ENCODE data around the gene CD248. TPM values are rescaled to one million over a fixed set of nuclear protein-coding genes. Genes with fewer than 3 reads are reported as not detected.

The CD248 gene
- total RNA-seq, 1 donor, result 107 TPM

- H4K20me1 ChIP-seq (ENCODE audit: insufficient read depth, low read length), result peaks cover 25% of the 10 kb centered on the region
- H3K36me3 ChIP-seq (ENCODE audit: insufficient read depth, low read length), result no peaks in the 10 kb centered on the region
- H3K27ac ChIP-seq (ENCODE audit: low read depth, low read length), result peak overlapping the region; percentile 97
- peaks cover 62% of the 10 kb centered on the region for H3K4me1 ChIP-seq (ENCODE audit: insufficient read depth, low read length)
- H3K4me2 ChIP-seq (ENCODE audit: insufficient read depth, low read length), result peak overlapping the region; percentile 62
- H3K9me3 ChIP-seq (ENCODE audit: low read depth, low read length), result no peaks in the 10 kb centered on the region
- TF ChIP-seq, protein P1, sequence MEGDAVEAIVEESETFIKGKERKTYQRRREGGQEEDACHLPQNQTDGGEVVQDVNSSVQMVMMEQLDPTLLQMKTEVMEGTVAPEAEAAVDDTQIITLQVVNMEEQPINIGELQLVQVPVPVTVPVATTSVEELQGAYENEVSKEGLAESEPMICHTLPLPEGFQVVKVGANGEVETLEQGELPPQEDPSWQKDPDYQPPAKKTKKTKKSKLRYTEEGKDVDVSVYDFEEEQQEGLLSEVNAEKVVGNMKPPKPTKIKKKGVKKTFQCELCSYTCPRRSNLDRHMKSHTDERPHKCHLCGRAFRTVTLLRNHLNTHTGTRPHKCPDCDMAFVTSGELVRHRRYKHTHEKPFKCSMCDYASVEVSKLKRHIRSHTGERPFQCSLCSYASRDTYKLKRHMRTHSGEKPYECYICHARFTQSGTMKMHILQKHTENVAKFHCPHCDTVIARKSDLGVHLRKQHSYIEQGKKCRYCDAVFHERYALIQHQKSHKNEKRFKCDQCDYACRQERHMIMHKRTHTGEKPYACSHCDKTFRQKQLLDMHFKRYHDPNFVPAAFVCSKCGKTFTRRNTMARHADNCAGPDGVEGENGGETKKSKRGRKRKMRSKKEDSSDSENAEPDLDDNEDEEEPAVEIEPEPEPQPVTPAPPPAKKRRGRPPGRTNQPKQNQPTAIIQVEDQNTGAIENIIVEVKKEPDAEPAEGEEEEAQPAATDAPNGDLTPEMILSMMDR (IDR thresholded peaks at IDR 0.05; ENCODE audit: extremely low read depth, low read depth, low read length), result no peak
- peak overlapping the region; percentile 11 for H2AFZ ChIP-seq (ENCODE audit: low read length)
- no peak overlapping the region for H3K4me3 ChIP-seq (ENCODE audit: insufficient read depth, low read length)
- peaks cover 32% of the 10 kb centered on the region for H3K79me2 ChIP-seq (ENCODE audit: insufficient read depth, low read length)
- peak; percentile 83 for DNase-seq (ENCODE audit: insufficient read length, low spot score, missing footprints)
- H3K27me3 ChIP-seq (ENCODE audit: insufficient read depth, low read length), result no peaks in the 10 kb centered on the region
These were observed 1.7 kb upstream of the CD248 start for GRCh38 chr11:66318600-66318970.

GRCh38 chr11:66317723-66318599, 1.1 kb upstream of the CD248 start:
- Histone ChIP-seq H4K20me1 (ENCODE audit: insufficient read depth, low read length) (peaks cover 25% of the 10 kb centered on the region), H3K4me3 (ENCODE audit: insufficient read depth, low read length) (peak overlapping the region; percentile 75), H3K36me3 (ENCODE audit: insufficient read depth, low read length) (no peaks in the 10 kb centered on the region), H3K27me3 (ENCODE audit: insufficient read depth, low read length) (no peaks in the 10 kb centered on the region), H2AFZ (ENCODE audit: low read length) (peak overlapping the region; percentile 65), H3K4me2 (ENCODE audit: insufficient read depth, low read length) (peak overlapping the region; percentile 75), H3K4me1 (ENCODE audit: insufficient read depth, low read length) (peaks cover 60% of the 10 kb centered on the region), H3K27ac (ENCODE audit: low read depth, low read length) (peak overlapping the region; percentile 97), H3K79me2 (ENCODE audit: insufficient read depth, low read length) (peaks cover 33% of the 10 kb centered on the region), H3K9me3 (ENCODE audit: low read depth, low read length) (no peaks in the 10 kb centered on the region)
- DNase-seq (ENCODE audit: insufficient read length, low spot score, missing footprints), result peak; percentile 88
- TF ChIP-seq, protein P1 (IDR thresholded peaks at IDR 0.05; ENCODE audit: extremely low read depth, low read depth, low read length), result no peak

DNA sequence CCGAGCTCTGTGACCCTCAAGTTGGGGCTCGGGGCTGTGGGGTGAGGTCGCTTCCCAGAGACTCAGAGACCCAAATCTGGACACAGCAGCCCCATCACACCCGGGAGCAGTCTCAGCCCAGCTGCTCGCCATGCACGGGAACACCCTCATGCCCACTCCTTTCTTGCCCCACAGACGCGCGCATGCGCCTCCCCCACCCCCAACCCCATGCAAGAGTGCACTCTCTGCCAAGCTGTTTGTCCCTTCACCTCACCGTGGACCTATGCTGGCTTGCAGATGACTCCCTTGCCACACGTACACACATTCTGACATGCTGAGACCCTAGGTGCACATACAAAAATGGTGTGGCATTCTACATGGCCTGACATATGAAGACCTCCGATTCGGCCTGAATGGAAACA, 478 bp upstream of the CD248 start:
- peak; percentile 97 for DNase-seq (ENCODE audit: insufficient read length, low spot score, missing footprints)
- Histone ChIP-seq H3K27me3 (ENCODE audit: insufficient read depth, low read length) (no peaks in the 10 kb centered on the region), H3K9me3 (ENCODE audit: low read depth, low read length) (no peaks in the 10 kb centered on the region), H3K79me2 (ENCODE audit: insufficient read depth, low read length) (peaks cover 33% of the 10 kb centered on the region), H3K4me1 (ENCODE audit: insufficient read depth, low read length) (peaks cover 55% of the 10 kb centered on the region), H2AFZ (ENCODE audit: low read length) (peak overlapping the region; percentile 65), H4K20me1 (ENCODE audit: insufficient read depth, low read length) (peaks cover 25% of the 10 kb centered on the region), H3K27ac (ENCODE audit: low read depth, low read length) (peak overlapping the region; percentile 97), H3K4me2 (ENCODE audit: insufficient read depth, low read length) (peak overlapping the region; percentile 75), H3K36me3 (ENCODE audit: insufficient read depth, low read length) (no peaks in the 10 kb centered on the region), H3K4me3 (ENCODE audit: insufficient read depth, low read length) (peak overlapping the region; percentile 75)
- TF ChIP-seq, protein P1 (IDR thresholded peaks at IDR 0.05; ENCODE audit: extremely low read depth, low read depth, low read length), result no peak
